Vagina (tissue), 2 donors: Measurements from ENCODE around the gene SREBF2.

Experiments
- CTCF ChIP-seq, 3 experiments: fragments of 450-650 bp in 2 of 3; fragments of 200-600 bp in 1 of 3; sonication (generic) in 1 of 3; IDR thresholded peaks; one replicate each; pipeline ENCODE4 v1.5.1; 2017 to 2019; ENCODE audit warnings: antibody characterized with exemption in 3 of 3, mild to moderate bottlenecking in 2 of 3, moderate library complexity in 2 of 3
- POLR2A ChIP-seq, 2 donors: fragments of 450-650 bp; IDR thresholded peaks; one replicate each; pipeline ENCODE4 v1.6.1; 2017; ENCODE audit warnings: antibody characterized with exemption in 2 of 2, mild to moderate bottlenecking in 2 of 2, moderate library complexity in 2 of 2
- POLR2AphosphoS5 ChIP-seq, 2 donors: sonication (generic); formaldehyde crosslinking; IDR thresholded peaks; one replicate each; pipeline ENCODE4 v1.9.0; 2017; ENCODE audit warnings: antibody characterized with exemption in 2 of 2, mild to moderate bottlenecking in 2 of 2, low read depth in 1 of 2; ENCODE audit not compliant: insufficient read depth in 1 of 2

GRCh38 chr22:41880653-41881052, 47.7 kb downstream of the SREBF2 start:
- TF ChIP-seq CTCF (IDR thresholded peaks at IDR 0.05) (no peak), POLR2A (IDR thresholded peaks at IDR 0.05) (no peak), POLR2AphosphoS5 (IDR thresholded peaks at IDR 0.05; ENCODE audit: insufficient read depth in 1 of 2, low read depth in 1 of 2) (no peak)
